IMR-90 (cell line): Measurements from ENCODE around the gene ZNF146. TPM values are rescaled to one million over a fixed set of nuclear protein-coding genes. Genes with fewer than 3 reads are reported as not detected.

Source experiments
- ATAC-seq: fragments of 200-7000 bp; cut with Tn5 transposase; 2 replicates; pipeline ENCODE4 v1.9.1; 2020; ENCODE audit warnings: low read depth, mild to moderate bottlenecking, moderate library complexity
- BruUV-seq: library from RNA; stranded (reverse); fragments of 400-500 nt; replicated peaks from 2 replicates; lab custom pipeline; 2021; lab: Mats Ljungman, UMichigan
- CTCF ChIA-PET: fragments of 300-600 bp; formaldehyde crosslinking; extraction: SDS; loops from one replicate; lab custom pipeline; 2021; ENCODE audit warnings: antibody characterized with exemption; lab: Yijun Ruan, JAX
- POLR2A ChIA-PET: fragments of 300-600 bp; sonication (Branson Sonifier 250); formaldehyde crosslinking; loops from one replicate; lab custom pipeline; 2022; ENCODE audit warnings: antibody characterized with exemption; ENCODE audit not compliant: unreplicated experiment; lab: Charles Lee
- DNase-seq: peaks from one replicate; pipeline ENCODE4 v3.0.0; 2013
- H2AFZ ChIP-seq: replicated peaks from 2 replicates; pipeline ENCODE3; 2013; ENCODE audit warnings: low read length, mild to moderate bottlenecking; ENCODE audit not compliant: poor library complexity
- H2AK5ac ChIP-seq: 2 replicates; pipeline ENCODE4 v1.6.1; 2013; ENCODE audit warnings: low read depth, low read length, inconsistent platforms
- H2AK9ac ChIP-seq: replicated peaks from 2 replicates; pipeline ENCODE3; 2013; ENCODE audit warnings: mild to moderate bottlenecking, low read depth, low read length, moderate library complexity; ENCODE audit not compliant: poor library complexity
- H2BK120ac ChIP-seq: 2 replicates; pipeline ENCODE4 v1.6.1; 2013; ENCODE audit warnings: low read depth, low read length, inconsistent platforms
- H2BK15ac ChIP-seq: 3 replicates; pipeline ENCODE4 v1.6.1; 2013; ENCODE audit warnings: low read depth, low read length, inconsistent platforms
- H2BK20ac ChIP-seq: 2 replicates; pipeline ENCODE4 v1.6.1; 2013; ENCODE audit warnings: low read depth, mild to moderate bottlenecking, inconsistent platforms, low read length, moderate library complexity
- H2BK5ac ChIP-seq: 2 replicates; pipeline ENCODE4 v1.6.1; 2013; ENCODE audit warnings: mild to moderate bottlenecking, low read depth, low read length, inconsistent platforms; ENCODE audit not compliant: poor library complexity, severe bottlenecking
- H3K14ac ChIP-seq: replicated peaks from 2 replicates; pipeline ENCODE4 v1.6.1; 2013; ENCODE audit warnings: low read depth, low read length, inconsistent platforms
- H3K18ac ChIP-seq: 2 replicates; pipeline ENCODE4 v1.6.1; 2013; ENCODE audit warnings: low read depth, low read length, control low read depth
- H3K23ac ChIP-seq: 2 replicates; pipeline ENCODE4 v1.6.1; 2013; ENCODE audit warnings: low read depth, low read length, inconsistent platforms
- H3K27ac ChIP-seq: 2 replicates; pipeline ENCODE4 v1.5.1; 2013; ENCODE audit warnings: mild to moderate bottlenecking, control low read depth, low read length; ENCODE audit not compliant: insufficient read depth
- H3K27me3 ChIP-seq: 2 replicates; pipeline ENCODE4 v1.6.1; 2013; ENCODE audit warnings: low read length; ENCODE audit not compliant: control insufficient read depth, insufficient read depth
- H3K36me3 ChIP-seq: 2 replicates; pipeline ENCODE4 v1.6.1; 2013; ENCODE audit warnings: low read length, mixed read lengths; ENCODE audit not compliant: control insufficient read depth, insufficient read depth
- H3K4ac ChIP-seq: 2 replicates; pipeline ENCODE4 v1.6.1; 2013; ENCODE audit warnings: low read depth, low read length, inconsistent platforms
- H3K4me1 ChIP-seq: 2 replicates; pipeline ENCODE4 v1.6.1; 2013; ENCODE audit warnings: low read length, mixed read lengths; ENCODE audit not compliant: control insufficient read depth, insufficient read depth
- H3K4me2 ChIP-seq: 2 replicates; pipeline ENCODE4 v1.6.1; 2013; ENCODE audit warnings: low read depth, mild to moderate bottlenecking, control low read depth, low read length, moderate library complexity
- H3K4me3 ChIP-seq: 2 replicates; pipeline ENCODE4 v1.5.1; 2013; ENCODE audit warnings: low read depth, mild to moderate bottlenecking, control low read depth, low read length, moderate library complexity; ENCODE audit not compliant: insufficient read depth
- H3K56ac ChIP-seq: 2 replicates; pipeline ENCODE4 v1.6.1; 2013; ENCODE audit warnings: low read length, inconsistent platforms; ENCODE audit not compliant: insufficient read depth; ENCODE audit errors: extremely low read depth
- H3K79me1 ChIP-seq, 2 experiments: 2 replicates each; pipeline ENCODE4 v1.6.1; 2013; ENCODE audit warnings: low read length in 2 of 2, inconsistent platforms in 1 of 2, low read depth in 1 of 2
- H3K9ac ChIP-seq: 2 replicates; pipeline ENCODE4 v1.6.1; 2013; ENCODE audit warnings: low read depth, low read length, control low read depth
- H3K9me1 ChIP-seq: 2 replicates; pipeline ENCODE4 v1.6.1; 2013; ENCODE audit warnings: low read length, inconsistent platforms; ENCODE audit not compliant: insufficient read depth
- H3K9me3 ChIP-seq: 2 replicates; pipeline ENCODE4 v1.6.1; 2013; ENCODE audit warnings: low read length; ENCODE audit not compliant: control insufficient read depth, insufficient read depth
- H4K20me1 ChIP-seq: 2 replicates; pipeline ENCODE4 v1.6.1; 2013; ENCODE audit warnings: low read length, inconsistent platforms; ENCODE audit not compliant: insufficient read depth
- H4K5ac ChIP-seq: 2 replicates; pipeline ENCODE4 v1.6.1; 2013; ENCODE audit warnings: mild to moderate bottlenecking, low read depth, low read length, control low read depth
- H4K8ac ChIP-seq, 2 experiments: 2 replicates each; pipeline ENCODE4 v1.6.1; 2013; ENCODE audit warnings: low read depth in 2 of 2, low read length in 2 of 2, control low read depth in 1 of 2, inconsistent platforms in 1 of 2
- H4K91ac ChIP-seq: 2 replicates; pipeline ENCODE4 v1.6.1; 2013; ENCODE audit warnings: low read depth, low read length, inconsistent platforms; ENCODE audit not compliant: insufficient read depth
- BHLHE40 ChIP-seq: fragments of 150-350 bp; IDR thresholded peaks from 2 replicates; pipeline ENCODE4 v1.6.1; 2016; ENCODE audit warnings: mild to moderate bottlenecking, low read depth, low read length
- CEBPB ChIP-seq: IDR thresholded peaks from 2 replicates; pipeline ENCODE4 v1.6.1; 2012; ENCODE audit warnings: low read depth, low read length, improper control_type of control experiment
- CHD1 ChIP-seq: IDR thresholded peaks from 2 replicates; pipeline ENCODE4 v1.6.1; 2012; ENCODE audit warnings: low read depth, low read length, improper control_type of control experiment
- CTCF ChIP-seq: conservative IDR thresholded peaks from 2 replicates; pipeline ENCODE4 v1.5.1; 2012; ENCODE audit warnings: mild to moderate bottlenecking, low read depth, low read length, improper control_type of control experiment
- ELK1 ChIP-seq: fragments of 150-350 bp; IDR thresholded peaks from 2 replicates; pipeline ENCODE4 v1.6.1; 2016; ENCODE audit warnings: low read depth, mild to moderate bottlenecking, low read length, moderate library complexity, borderline replicate concordance
- FOS ChIP-seq: fragments of 150-350 bp; IDR thresholded peaks from 2 replicates; pipeline ENCODE4 v1.6.1; 2016; ENCODE audit warnings: low read depth, low read length
- MAFK ChIP-seq: IDR thresholded peaks from 2 replicates; pipeline ENCODE4 v1.6.1; 2012; ENCODE audit warnings: low read depth, low read length, improper control_type of control experiment
- MAZ ChIP-seq: IDR thresholded peaks from 2 replicates; pipeline ENCODE4 v1.6.1; 2012; ENCODE audit warnings: low read depth, mild to moderate bottlenecking, low read length, improper control_type of control experiment, moderate library complexity, borderline replicate concordance
- MXI1 ChIP-seq: IDR thresholded peaks from 2 replicates; pipeline ENCODE4 v1.6.1; 2012; ENCODE audit warnings: low read depth, mild to moderate bottlenecking, low read length, moderate library complexity, borderline replicate concordance
- NFE2L2 ChIP-seq: fragments of 150-350 bp; IDR thresholded peaks from 2 replicates; pipeline ENCODE4 v1.6.1; 2016; ENCODE audit warnings: low read depth, mild to moderate bottlenecking, low read length
- POLR2A ChIP-seq: IDR thresholded peaks from 2 replicates; pipeline ENCODE4 v1.6.1; 2012; ENCODE audit warnings: mild to moderate bottlenecking, low read depth, low read length
- RAD21 ChIP-seq: IDR thresholded peaks from 2 replicates; pipeline ENCODE4 v1.6.1; 2012; ENCODE audit warnings: low read length, improper control_type of control experiment
- RCOR1 ChIP-seq: IDR thresholded peaks from 2 replicates; pipeline ENCODE4 v1.6.1; 2012; ENCODE audit warnings: mild to moderate bottlenecking, low read length, improper control_type of control experiment; ENCODE audit not compliant: insufficient replicate concordance
- RFX5 ChIP-seq: IDR thresholded peaks from 2 replicates; pipeline ENCODE4 v1.8.0; 2012; ENCODE audit warnings: low read depth, mild to moderate bottlenecking, low read length, moderate library complexity
- SMC3 ChIP-seq: fragments of 150-350 bp; IDR thresholded peaks from 2 replicates; pipeline ENCODE4 v1.6.1; 2016; ENCODE audit warnings: low read depth, mild to moderate bottlenecking, antibody characterized with exemption, low read length, moderate library complexity
- USF2 ChIP-seq: fragments of 150-350 bp; IDR thresholded peaks from 2 replicates; pipeline ENCODE4 v1.6.1; 2017; ENCODE audit warnings: mild to moderate bottlenecking, antibody characterized with exemption, low read length, low read depth
- WGBS, 2 experiments: methylation state at CpG; one replicate each; pipeline versions ENCODE4 v1.1.5 to v1.1.7; 2013; ENCODE audit warnings: missing lambda C conversion rate in 2 of 2; ENCODE audit not compliant: insufficient read length in 1 of 2; ENCODE audit errors: extremely low coverage in 2 of 2; 5-methylcytosine and 5-hydroxymethylcytosine counted together
- dilution Hi-C: fragments of 300-500 bp; cut with HindIII; formaldehyde crosslinking; loops from one replicate; pipeline ENCODE4 v1.14.3; 2018; ENCODE audit warnings: low sequenced_read_pairs; ENCODE audit not compliant: unreplicated experiment
- in situ Hi-C: fragments of 300-500 bp; cut with MboI; formaldehyde crosslinking; loops from 3 replicates; pipeline ENCODE4 v1.14.3; 2019; ENCODE audit warnings: low sequenced_read_pairs, inconsistent platforms, mixed read lengths
- intact Hi-C: fragments of 100-400 bp; cut with micrococcal nuclease; formaldehyde crosslinking; loops from 2 replicates; pipeline ENCODE4 v1.10.0; 2022
- polyA plus RNA-seq, 3 experiments: library from polyadenylated mRNA; depleted of rRNA; stranded (reverse); fragments of >200 nt; gene quantifications; 2 replicates each; pipeline ENCODE4 v1.2.3, GENCODE V29; 2012; ENCODE audit warnings: low replicate concordance in 1 of 3
- total RNA-seq: library from RNA; depleted of rRNA; stranded (reverse); fragments of >200 nt; gene quantifications from 2 replicates; pipeline ENCODE4 v1.2.3, GENCODE V29; 2012

Gene ZNF146
- total and polyA plus RNA-seq, 2 of the 4 experiments (the other 2 are of a cell fraction): 61.6 to 106 TPM

GRCh38 chr19:36198119-36198518, 16.8 kb upstream of the ZNF146 start:
- ATAC-seq (no peak), DNase-seq (no peak)
- Histone ChIP-seq H2BK120ac (no peak overlapping the region), H4K20me1 (no peaks in the 10 kb centered on the region), H3K23ac (no peak overlapping the region), H2AK5ac (no peak overlapping the region), H2BK15ac (no peak overlapping the region), H2BK20ac (no peak overlapping the region), H3K18ac (no peak overlapping the region), H3K9me3 (no peaks in the 10 kb centered on the region), H3K27me3 (no peaks in the 10 kb centered on the region), H3K79me1 (peaks cover 0 to 5% of the 10 kb centered on the region in 2 experiments; a peak in 2 of 4 replicates), H4K5ac (no peak overlapping the region), H2BK5ac (no peak overlapping the region), H3K4me3 (no peak overlapping the region), H2AFZ (no peak overlapping the region), H2AK9ac (no peak overlapping the region), H3K9ac (no peak overlapping the region), H4K8ac (no peak overlapping the region), H3K27ac (no peak overlapping the region), H3K56ac (no peak overlapping the region), H4K91ac (no peak overlapping the region), H3K4me2 (no peak overlapping the region), H3K36me3 (peaks cover 16% of the 10 kb centered on the region), H3K4me1 (no peaks in the 10 kb centered on the region), H3K14ac (no peak overlapping the region), H3K9me1 (no peaks in the 10 kb centered on the region), H3K4ac (no peak overlapping the region)
- BruUV-seq: no TSS peak
- no CpG with 5 or more reads among the region's 2 CpGs for whole genome bisulfite sequencing, 2 experiments
- in situ Hi-C loops: loop anchor here (25.0 kb wide), 1 partner anchor 289 kb away; the partner anchor contains the start of gene ZNF566
- dilution Hi-C loops: no loop called here
- intact Hi-C loops: no loop called here
- POLR2A ChIA-PET: no interaction called here
- TF ChIP-seq POLR2A (no peak), ELK1 (no peak), RFX5 (no peak), USF2 (no peak), CHD1 (no peak), RCOR1 (no peak), NFE2L2 (no peak), RAD21 (no peak), MAZ (no peak), MXI1 (no peak), MAFK (no peak), CEBPB (no peak), SMC3 (no peak), CTCF (no peak), FOS (no peak), BHLHE40 (no peak)
- CTCF ChIA-PET: no interaction called here
